GM21529 (cell line): ENCODE results near the gene MMS22L.

ENCODE experiments used
- ATAC-seq: cut with Tn5 transposase; IDR thresholded peaks from one replicate; pipeline ENCODE4 v1.9.1; 2021; ENCODE audit not compliant: unreplicated experiment

The MMS22L gene

DNA sequence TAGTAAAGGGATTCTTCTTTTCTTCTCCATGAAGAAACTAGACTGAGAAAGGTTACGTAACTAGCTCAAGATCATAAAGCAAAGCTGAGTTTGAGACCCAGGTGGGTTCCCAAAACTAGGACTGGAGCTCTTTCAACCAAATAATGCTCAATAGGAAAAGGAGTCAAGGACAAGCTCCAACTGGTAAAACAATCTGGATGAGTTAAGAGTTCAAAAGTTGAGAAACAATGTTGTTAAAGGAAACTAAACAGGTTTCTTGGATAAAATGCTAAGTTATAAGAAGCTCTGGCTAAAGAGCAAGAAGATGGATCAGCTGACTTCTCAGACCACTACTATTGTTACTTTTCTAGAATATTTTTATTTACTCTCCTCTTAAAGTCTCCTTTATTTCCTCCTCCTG lies 137.3 kb downstream of the MMS22L start:
- no peak for ATAC-seq

DNA sequence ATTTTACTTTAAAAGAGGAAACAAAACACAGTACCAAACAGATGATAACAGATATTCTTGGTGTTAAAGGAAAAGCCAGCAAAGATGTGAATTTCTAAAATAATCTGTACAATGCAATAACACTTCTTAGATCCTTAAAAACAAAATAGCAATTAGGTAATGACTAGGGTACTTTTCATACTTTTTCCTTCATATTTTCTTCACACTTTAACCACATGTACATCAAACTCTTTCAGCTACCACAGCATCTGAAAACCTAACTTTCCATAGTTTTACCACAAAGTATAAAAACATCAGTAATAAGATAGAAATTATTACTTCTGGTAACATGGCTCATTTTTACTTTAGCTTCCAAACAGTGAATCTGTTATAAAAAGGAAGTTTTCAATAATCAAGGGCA lies 141.3 kb downstream of the MMS22L start:
- ATAC-seq, result no peak

DNA sequence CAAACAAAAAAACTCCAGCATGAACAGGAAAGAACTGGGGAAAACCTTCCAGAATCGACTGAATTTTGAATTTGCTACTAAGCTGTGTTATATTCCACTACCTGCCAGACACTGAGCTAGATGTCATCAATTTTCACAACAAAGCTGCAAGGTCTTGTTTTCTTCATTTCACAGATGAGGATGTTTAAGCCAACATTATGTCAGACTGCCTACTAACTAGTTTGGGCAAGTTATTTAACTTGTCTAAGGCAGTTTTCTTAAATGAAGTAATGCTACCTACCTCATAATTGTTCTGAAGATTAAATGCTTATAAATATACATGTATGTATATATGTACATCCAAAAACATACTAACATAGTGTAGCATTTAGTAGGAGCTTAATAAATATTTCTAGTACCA lies 144.4 kb downstream of the MMS22L start:
- ATAC-seq, result no peak

DNA sequence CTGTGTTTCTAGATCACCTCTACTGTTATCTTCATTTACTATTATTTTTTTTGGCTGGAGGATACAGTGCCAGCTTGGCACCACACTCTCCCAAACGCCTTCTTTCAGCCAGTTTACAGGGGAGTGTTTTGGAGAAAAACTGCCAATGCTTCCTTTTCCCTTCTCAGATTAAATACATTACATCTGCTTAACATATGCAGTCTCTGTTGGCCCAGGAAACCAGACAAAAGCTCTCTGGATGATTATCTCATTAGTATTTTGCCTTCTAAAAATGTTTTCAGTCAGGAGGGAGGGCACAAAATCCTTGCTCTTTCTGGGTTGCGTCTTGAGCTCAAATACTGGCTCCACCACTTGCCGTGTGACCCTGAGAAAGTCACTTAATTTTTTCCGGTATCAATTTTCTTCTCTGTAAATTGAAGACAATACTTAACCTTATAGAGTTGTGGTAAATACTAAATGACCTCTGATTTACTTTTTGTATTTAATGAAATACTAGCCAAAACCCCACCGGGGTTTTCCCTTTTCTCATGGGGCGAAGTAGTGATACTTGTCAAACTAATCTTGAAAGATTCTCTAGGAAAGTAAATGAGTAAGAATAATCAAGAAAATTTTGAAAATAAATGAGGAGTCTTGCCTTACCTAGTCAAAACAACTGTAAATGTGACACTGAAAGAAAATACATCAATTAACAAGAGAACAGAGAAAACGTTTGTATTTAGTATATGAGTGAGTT lies 146.2 kb downstream of the MMS22L start:
- ATAC-seq, result peak; percentile 64

DNA sequence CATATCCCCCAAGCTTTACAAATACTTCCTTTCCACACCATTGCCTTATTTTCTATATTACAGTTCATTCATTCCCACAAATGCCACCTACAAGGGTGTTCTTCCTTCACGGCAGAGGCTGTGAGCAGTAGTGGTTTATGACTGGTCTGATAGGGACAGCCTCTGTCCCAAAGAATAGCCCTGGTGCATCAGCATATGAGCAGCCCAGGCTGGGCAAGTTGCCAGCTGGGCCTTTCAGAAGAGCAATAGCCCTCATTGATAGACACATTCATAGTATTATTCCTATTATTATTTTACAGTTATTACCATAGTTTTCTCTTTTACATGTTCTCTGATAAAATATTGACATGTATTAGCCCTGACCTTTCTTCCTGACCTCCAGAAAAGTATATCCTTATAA lies 149.9 kb downstream of the MMS22L start:
- ATAC-seq, result no peak

DNA sequence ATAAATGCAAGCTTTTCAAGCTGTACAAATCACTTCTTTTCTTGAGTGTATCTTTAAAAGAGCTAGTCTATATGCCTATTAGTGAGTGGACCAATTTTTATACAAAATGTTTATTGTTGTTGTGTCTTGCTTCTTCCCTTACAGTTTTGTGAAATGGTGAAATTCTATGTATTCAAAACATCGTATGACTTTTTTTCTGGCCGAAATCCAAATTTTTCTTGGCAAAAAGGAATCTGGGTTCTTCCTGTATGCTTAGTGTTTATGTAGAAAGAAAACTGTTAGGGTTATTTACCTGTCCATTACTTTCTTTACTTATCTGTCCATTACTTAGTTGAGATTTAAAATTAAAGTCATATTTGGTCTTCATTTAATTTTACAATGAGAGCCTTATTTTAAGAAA lies 153.9 kb downstream of the MMS22L start:
- no peak for ATAC-seq

DNA sequence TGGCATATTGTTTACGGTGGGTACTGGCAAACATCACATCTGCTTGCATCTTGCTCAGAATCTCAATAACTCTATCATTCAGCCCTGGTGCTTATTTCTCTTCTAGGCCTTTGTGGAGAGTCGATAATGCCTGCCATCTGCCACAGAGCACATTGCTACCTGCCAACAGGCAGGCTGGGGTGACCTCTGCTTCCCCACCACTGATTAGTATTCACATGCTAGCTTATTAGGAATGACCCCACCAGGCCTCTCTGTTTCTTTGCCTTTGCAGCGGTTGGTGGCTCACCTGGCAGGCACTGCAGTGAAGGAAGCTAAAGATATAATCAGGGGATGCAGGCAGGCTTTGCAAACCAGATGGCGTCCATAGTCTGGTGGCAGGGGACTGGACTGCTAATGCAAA lies 154.5 kb downstream of the MMS22L start:
- ATAC-seq, result no peak

DNA sequence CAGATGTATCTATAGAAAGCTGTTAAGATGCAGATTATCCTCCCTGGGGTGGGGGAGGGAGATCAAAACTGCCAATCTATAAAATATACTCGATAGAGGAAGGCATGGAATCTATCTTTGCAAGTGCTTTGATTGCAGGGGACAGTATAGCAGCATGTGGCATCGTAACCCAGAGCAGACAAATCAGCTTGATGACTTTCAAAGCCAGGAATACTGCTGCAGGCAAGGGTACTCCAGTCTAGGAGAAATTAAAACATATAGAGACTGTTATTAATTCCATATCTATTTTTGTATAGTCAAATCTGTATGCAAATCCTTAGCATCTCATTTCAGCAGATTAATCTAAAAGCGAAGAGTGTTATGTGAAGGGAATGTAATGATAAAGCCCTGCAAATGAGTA lies 159.4 kb downstream of the MMS22L start:
- no peak for ATAC-seq

DNA sequence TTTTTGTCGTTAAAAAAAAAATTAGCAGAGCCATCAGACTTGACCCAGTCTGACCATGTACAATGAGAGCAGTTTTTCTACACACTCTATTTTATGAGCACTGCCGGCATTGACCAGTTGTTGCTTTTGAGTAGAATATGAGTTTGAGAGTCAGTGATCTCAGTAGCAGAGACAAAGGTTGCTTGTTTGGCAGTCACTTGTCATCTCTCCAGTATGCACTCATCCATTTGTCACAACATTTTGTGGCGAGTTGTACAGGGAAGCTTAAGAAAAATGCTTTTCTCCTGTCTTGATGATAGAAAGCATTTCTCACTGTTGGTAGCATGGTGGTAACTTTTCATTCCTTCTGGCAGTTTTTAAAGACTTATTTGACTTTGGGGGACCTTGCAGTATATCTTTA lies 159.9 kb downstream of the MMS22L start:
- ATAC-seq, result no peak

DNA sequence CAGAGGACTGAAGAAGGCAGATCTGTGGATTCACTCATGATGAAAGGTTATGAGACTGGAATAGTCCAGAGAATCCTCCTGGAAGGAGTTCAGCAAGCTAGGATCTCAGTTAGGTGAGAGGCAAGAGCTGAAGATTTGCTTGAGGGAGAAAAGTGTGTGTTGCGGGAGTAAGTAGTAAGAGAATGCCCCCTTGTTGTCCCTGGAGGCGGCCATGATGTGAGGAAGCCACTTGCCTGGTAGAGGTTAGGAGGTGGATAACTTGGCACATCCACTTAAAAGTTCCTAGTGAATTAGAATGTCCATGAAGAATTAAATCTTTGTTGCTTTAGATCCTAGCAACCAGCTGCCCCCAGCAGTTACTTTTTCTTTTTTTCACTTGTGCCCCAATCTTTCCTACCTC lies 162.5 kb downstream of the MMS22L start:
- ATAC-seq, result no peak

DNA sequence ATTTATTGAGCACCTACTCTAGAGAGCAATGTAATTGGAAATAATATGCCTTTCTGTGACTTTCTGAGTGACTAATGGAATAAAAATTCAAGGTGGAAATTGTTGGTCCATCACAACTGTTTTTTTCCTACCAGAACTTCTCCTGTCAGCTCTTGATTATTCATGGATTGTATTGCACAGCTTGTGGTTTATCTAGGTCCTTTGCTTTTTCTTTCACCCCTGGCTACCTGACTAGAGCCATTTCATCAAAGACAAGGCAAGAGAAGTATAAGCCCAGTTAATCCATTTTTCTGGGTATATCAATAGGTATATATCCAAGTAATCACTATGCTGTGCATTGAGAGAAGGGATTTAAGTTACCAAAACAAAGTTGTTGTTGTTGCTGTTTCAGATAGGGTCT lies 168.4 kb downstream of the MMS22L start:
- no peak for ATAC-seq

DNA sequence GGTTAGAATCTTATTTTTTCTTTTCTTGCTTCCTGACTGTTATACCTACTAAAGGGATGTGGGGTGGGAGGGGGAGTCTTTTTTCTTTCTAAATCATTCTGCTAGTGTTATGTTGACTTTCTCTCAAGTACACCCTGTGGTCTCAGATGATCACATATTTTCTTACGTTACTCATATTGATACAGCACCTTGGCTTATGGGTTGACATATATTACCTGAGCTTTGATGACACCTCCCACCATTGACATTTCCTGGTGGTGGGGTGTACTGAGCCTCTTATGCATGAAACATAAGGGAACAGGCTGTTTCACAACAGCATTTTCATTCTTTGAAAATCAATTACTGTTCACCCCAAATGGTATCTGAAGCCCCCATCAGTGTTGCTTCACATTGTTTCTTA lies 169.8 kb downstream of the MMS22L start:
- ATAC-seq, result no peak

DNA sequence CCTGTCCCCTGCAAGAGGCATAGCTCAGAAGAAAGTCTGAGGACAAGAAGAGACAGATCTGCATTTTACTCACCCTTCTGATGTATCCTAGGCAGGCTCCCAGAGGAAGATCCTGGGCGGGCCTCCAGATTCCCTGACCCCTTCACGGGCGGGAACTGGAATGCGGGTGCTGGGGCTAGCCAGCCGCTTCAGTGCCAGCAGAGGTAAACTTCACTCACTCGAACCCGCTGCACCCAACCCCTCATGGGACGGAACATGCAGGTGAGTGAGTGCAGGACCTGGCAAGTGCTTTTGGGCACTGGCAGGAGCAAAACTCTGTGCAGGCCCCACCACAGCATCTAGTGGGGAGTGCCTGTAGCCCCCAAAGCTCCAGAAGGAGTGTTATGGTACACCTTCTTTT lies 171.8 kb downstream of the MMS22L start:
- ATAC-seq, result no peak

DNA sequence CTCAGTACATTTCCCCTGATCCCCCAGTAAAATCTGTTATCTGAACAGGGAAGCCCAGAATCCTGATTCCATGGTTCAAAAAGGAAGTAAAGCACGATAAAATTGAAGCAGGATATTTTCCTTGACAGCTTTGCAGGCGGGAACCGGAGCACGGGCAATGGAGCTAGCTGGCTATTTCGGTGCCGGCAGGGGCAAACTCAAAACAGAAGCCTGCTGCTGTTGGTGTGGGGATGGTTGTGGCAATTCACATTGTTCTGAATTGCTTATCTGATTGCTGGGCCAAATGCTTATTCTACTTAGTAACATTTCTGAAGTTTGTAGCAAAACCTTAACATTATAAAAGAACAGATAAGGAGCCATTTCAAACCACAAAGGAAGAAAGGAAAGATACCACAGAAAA lies 172.4 kb downstream of the MMS22L start:
- ATAC-seq, result no peak

DNA sequence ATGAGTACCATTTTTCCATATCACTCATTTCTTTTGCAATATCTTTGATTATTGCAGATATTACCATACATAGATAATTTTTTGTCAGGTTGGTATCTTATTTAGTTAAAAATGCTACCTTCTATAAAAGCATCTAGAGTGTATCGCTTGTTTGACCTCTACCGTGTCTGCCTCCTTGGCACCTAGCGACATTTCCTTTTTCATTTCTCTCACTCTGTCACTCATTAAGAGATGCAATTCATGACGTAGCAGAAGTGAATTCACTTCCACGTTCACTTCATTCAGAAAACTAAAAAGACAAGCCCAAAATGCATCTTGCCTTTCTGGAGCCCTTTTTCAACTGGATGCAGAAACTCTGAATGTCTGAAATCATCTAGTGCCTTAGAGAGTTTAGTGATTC lies 172.9 kb downstream of the MMS22L start:
- no peak for ATAC-seq

DNA sequence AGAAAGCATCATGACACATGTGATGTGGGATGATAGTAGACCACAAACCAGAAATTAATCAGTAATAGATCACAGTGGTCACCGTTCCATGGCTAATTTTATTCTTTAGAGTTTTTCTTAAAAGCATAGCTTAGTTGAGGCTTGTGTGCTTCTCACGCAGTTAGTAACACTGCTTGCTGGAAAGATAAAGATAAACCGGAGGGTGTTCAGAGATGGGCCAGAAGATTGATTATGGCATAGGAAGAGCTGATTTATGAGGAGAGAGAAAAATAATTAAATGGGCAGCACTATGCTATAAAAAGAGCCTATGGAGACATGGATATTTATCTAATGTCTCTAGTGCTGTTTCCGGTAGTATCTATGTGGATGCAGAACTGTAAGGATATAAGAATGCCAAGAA lies 173.6 kb downstream of the MMS22L start:
- ATAC-seq, result no peak

DNA sequence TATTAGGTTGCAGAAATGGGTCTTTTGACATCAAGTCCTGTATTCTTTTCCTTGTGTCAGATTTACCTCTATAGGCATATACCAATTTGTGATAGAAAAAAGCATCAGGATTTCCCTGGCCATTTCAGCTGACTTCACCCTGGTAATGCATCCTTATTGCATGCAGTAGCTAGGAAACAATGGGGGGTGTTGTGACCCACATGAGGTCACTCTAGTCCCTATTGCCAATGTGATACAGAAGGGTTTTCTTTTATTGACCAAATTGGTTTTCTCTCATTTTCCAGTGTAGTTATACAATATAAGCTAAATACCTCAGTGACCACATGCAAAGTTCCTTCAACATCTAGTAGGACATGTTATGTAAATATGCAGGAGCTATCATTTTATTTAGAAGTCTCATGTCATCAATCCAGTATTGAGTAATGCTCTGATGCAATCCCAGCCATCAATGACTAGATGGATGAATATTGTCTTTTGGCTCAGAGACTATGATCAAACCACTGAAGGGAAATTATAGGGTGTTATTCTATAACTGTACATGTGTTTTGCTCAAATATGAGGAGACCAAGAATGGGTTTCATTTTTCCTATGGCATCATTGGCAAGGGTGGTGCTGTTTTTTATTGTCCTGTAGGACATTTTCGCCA lies 180.7 kb downstream of the MMS22L start:
- no peak for ATAC-seq

DNA sequence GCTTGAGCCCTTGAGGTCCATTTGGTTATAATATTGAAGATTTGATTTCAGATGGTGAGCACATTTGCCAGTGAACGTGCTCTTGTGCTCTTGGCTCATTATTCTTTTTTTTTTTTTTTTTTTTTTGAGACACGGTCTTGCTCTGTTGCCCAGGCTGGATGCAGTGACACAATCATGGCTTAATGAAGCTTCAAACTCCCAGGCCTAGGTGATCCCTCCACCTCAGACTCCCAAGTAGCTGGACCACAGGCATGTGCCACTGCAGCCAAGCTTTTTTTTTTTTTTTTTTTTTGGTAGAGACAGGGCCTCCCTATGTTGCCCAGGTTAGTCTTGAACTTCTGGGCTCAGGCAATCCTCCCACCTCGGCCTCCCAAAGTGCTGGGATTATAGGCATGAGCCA lies 182.3 kb downstream of the MMS22L start:
- ATAC-seq, result no peak

DNA sequence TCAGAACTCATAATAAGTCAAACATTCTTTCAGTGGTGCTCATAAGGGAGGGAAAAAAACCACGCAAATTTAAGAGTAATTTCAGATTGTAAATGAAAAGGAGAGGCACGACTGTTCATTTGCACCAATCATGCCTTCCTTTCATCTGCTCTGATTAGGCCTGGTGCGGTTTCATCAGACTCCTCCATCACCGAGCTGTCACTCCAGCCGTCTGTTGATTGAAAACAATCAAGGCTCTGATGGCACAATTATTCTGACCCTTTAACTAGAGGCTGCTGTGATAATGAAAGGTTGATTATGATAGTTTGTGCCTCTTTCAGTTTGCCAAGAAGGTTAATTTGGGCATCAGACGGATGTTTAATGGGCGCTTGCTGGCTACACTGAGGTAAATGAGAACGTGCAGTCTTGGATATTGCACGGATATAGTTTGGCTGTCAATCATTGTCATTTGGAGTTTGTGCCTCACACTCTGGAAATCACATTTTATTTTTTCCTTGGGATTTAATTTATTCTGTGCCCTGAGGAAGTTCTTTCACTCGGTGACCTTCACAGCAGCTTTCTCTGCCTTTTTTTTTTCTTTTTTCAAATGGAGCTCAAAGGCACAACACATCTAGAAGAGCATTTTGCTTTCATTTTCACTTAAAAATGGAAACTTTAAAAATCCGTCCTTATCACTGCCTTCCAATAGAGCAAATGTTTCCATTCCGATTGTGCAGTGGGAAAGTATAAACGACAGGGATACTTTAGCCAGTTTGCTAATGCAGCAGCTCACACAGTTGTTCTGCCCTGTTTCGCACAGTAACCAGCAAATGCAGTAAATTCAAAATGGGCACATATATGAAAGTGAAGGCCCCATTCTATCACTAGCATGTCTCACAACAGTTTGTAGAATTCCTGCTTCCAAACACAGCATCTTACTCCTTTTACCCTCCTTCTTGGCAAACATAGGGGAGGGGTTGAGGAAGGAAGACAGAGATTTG lies 185.7 kb downstream of the MMS22L start:
- no peak for ATAC-seq

DNA sequence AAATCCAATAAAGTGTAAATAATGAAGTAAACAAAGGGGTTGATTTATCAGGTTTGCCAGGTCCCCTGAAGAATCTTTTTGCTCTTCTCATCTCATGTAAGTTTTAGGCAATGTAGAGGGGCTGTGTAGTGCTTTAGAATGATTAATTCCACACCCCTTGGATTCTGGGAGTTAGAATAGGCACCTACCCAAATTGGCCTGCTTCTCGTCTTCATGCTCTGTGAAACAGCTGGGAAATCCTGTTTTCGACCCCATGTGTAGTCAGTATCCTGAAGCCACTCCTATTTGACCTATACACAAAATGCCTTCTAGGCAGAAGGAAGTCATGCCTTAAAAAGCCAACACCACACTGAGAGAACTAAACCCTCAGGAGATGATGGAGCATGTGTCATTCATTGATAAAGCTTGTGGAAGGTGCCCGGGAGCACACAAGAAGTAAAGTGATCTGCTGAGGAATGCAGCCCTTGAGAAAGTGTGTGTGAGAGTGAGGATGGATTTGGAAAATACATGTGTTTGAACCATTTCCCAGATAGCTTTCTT lies 187.6 kb downstream of the MMS22L start:
- no peak for ATAC-seq

DNA sequence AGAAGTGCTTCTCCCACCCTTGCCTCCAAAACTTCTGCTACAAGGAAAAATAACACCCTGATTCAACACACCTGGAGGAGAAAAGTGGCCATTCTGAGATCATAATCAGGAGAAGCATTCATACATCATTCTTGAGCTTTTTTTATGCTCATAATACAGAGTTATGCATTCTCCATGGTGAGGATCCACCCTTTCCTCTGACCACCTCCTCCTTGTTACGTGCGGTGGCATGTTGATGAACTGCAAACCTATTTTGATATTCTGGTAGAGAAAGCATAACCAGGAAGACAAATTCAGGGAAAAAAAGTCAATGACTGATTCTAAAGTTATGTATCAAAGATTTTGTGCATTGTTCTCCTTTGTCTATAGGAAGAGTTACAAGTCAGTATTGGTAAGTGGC lies 188.6 kb downstream of the MMS22L start:
- ATAC-seq, result no peak
